COR-L47 (cell line): Measurements from ENCODE around the gene CHCHD6.

Experiments
- DNase-seq: peaks from one replicate; lab custom pipeline; 2025; lab: John Stamatoyannopoulos, UW

CHCHD6 gene

DNA sequence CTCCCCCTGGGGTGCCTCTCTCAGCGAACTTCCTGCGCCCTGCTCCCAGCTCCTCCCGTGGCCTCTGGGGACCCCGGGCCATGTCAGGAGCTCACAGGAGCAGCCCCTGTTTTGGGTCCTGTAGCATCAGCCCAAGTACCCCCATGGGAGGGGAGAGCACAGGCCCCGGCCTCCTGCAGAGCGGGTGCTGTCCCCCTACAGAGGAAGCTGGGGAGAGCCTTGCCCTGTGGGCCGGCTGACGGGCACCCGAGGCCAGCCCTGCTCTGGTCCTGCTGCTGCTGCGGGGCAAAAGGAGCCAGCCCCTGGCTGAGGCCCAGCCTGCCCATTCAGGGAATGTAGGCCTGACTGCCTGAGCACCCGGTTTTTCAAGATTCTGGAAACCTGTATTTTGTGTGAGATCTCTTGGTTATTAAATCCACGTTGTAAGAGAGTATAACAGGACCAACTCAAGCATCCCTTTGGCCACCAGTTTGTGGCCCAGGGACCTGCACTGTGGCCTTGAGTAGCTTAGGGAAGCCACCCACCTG lies 291.3 kb downstream of the CHCHD6 start:
- no peak for DNase-seq

- DNase-seq: peak; percentile 13
Observed at GRCh38 chr3:126995926-126996512, 292.0 kb downstream of the CHCHD6 start.

DNA sequence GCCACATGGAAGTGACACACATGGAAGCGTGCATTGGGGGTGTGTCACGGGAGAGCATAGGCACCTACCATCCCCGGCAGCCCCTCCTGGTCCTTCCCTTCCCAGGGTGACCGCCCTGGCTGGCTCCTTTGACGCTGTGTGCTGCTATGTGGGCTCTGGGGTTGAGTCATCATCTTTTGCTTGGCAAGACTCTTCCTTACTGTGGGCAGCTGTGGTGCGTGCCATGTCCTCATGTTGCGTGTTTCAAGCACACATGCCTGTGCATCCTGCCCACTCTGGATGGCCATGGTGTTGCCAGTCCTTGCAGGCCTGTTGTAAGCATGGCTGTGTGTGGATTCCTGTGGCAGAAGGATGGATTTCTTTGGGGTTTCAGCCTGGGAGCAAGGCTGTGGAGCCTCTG lies 292.9 kb downstream of the CHCHD6 start:
- DNase-seq: no peak

GRCh38 chr3:126997455-126998038 lies 293.5 kb downstream of the CHCHD6 start:
- no peak for DNase-seq

DNA sequence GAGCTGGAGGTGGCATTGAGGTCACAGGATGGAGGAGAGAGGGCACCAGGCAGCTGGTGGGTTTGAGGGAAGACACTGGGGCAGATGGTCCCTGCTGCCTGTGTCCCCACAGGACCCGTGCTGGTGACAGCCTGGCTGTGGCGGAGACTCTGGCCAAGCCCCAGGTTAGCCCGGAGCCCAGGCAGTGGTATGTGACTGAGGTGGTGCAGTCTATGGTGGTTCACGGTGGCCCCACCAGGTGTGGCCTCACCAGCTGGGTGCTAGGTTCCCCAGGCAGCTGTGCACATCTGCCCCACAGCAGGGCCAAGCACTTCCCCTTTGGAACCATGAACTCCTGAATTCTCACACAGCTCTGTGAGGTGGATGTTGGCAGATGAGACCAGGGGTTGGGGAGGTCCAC lies 294.3 kb downstream of the CHCHD6 start:
- peak; percentile 67 for DNase-seq

DNA sequence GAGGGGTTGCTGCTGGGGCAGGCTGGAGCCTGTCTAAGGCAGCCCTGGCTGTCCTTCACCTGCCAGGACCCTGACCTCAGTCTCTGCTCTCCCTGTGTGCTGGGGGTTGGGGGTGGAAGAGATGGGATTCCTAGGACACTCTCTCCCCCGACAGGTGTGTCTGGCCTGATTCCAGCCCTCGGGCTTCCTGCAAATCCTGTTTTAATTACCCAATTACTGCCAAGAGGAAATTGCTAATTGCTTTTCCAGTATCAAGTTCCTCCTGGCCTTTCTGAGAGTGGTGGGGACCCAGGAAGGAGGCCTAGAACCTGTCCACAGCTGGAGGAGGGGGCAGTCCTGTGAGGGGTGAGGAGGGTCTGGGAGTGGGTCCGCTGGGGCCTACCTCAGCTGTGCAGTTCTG lies 294.7 kb downstream of the CHCHD6 start:
- peak; percentile 95 for DNase-seq

DNA sequence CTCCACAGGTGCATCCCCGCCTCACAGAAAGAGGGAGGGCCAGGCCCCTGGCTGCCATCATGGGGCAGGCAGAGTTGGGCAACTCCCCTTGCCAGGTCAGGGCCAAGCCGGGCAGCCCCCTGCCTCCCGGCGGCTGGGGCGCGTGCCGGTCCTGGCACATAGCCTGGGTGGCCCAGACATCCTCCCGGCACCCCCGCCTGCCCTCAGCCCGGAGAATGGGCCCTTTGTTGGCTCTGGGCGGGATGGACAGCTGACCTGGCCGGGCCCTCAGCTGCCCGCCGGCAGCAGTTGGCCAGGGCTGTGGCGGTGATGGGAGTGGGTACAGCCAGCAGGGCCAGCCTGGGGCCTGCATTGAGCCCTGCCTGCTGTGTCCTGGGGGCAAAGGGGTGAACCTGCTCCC lies 295.3 kb downstream of the CHCHD6 start:
- no peak for DNase-seq

DNA sequence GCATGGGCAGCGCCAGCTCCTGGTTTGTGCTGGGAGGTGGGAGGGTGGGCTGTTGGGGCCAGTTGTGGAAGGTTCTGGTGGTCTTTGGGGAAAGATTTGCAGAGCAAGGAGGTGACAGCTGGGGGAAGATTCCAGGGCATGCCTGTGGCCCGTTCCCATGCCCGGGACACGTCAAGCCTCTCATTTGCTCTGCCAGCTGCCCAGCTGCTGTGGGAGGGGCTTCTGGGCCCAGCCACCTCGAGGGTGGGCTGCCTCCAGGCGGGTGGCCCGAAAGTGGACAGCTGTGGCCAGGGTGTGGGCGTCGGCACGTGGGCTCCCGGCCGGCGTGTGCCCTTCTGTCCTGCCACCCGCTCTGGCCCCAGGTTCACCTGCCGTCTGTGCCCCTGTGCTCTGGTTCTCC lies 296.1 kb downstream of the CHCHD6 start:
- no peak for DNase-seq

- DNase-seq: no peak
Observed at GRCh38 chr3:127000761-127001160, 296.7 kb downstream of the CHCHD6 start.

DNA sequence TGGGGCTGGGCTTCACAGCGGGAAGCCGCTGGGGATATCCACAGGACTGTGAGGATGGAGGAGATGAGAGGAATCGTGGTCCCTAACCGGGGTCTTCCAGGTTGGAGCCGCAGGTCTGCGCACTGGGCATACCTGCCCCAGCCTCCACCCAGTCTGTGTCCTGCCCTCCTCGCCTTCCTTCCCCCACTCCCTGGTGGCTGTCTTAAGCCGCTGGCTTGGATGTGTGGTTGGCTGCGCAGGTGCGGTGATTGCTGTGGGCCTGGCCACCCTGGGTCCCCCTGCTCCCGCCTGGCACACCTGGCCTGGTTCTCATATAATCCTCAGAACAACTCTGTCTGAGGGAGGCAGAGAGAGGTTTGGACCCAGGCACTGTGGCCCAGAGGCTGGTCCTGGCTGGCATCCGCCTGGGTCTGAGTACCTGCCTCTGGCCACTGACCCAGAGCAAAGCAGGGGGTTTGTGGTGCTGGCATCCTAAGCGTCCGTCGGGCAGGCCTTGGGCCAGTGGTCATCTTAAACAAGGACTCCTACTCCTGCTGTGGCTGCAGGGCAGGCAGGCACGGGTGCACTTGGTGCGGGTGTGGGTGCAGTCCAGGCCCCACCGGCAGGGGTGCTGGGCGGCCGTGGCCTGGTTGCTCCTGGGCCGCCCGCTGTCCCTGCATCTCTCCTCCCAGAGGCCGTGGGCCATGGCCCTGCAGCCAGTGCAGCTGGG lies 297.6 kb downstream of the CHCHD6 start:
- no peak for DNase-seq

DNA sequence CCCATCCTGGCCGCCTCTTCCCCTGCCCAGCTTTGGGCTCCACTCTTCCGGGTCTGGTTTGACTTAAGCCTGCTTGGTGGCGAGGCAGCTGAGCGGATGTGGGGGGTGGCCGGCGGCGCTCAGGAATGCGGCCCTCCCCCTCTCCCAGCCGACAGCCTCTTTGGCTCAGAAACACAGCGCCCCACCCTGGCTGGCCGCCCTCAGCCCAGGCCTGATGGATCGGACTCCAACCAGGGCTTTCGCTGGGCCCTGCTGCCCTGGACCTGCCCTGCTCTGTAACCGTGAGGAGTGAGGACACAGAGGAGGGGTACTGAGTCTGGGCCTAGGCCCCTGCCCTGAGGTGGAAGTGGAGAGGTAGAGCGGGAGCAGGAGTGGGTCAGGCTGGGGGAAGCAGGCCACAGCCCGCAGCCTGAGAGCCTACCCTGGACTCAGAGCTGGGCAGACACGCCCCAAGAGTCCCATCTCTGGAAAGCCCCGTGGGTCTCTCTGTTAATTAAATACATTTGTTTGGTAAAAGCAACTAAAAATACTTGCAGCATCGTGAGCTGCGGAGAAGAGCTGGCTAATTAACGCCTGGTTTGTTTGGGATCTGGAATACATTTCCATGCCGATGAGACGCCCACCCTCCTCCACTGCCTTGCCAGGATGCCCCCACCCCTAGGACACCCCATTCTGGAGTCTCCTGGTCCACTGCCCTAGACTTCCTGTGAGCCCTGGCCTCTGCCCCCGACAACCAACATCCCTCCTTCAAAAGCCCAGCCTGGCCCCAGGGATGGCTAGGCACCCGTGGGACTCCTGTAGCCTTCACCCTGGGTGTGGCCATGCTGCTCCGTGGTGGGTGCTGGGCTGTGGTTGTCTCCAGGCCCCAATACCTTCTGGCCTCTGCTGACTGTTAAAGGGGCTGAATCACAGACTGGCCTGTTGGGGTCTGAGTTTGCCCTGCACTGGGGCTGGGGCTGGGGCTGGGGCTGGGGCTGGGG lies 298.4 kb downstream of the CHCHD6 start:
- no peak for DNase-seq

DNA sequence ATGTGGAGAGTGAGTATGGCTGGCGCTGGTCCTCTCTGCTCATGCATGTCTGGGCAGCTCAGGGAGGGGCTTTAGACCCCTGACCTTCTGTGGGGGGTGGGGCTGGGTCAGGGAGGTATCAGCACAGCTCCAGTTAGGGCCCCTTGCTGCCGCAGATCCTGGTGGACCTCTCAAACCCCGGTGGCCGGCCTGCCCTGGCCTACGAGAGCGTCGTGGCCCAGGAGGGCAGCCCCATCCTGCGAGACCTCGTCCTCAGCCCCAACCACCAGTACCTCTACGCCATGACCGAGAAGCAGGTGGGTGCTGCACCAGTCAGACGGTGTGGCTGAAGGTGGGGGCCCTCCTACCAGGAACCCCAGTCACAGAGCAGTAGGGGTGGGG lies 299.1 kb downstream of the CHCHD6 start:
- no peak for DNase-seq

- DNase-seq: no peak
Observed at GRCh38 chr3:127003601-127004280, 299.7 kb downstream of the CHCHD6 start.

DNA sequence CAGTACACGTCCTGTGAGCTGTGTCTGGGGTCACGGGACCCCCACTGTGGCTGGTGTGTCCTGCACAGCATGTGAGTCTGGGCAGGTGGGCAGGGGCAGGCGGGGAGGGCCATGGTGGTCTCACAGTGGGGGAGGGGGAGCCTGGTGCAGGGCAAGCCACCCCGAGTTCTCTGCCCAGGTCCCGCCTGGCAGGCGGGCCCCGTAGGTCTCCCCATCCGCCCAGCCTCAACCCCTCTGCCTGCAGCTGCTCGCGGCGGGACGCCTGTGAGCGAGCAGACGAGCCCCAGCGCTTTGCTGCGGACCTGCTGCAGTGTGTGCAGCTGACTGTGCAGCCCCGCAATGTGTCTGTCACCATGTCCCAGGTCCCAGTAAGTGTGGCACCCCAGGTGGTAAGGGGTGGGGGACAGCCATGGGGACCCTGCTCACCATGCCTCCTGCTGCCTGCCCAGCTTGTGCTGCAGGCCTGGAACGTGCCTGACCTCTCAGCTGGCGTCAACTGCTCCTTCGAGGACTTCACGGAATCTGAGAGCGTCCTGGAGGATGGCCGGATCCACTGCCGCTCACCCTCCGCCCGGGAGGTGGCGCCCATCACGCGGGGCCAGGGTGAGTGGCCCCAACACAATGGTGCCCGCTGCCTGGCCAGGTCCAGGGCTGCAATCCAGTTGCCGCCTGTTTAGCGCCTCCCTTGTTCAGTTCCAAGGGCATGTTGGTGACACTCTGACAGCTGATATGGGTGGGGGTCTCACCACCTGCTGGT lies 300.8 kb downstream of the CHCHD6 start:
- no peak for DNase-seq

- no peak for DNase-seq
Observed at GRCh38 chr3:127005864-127006500, 301.9 kb downstream of the CHCHD6 start.

DNA sequence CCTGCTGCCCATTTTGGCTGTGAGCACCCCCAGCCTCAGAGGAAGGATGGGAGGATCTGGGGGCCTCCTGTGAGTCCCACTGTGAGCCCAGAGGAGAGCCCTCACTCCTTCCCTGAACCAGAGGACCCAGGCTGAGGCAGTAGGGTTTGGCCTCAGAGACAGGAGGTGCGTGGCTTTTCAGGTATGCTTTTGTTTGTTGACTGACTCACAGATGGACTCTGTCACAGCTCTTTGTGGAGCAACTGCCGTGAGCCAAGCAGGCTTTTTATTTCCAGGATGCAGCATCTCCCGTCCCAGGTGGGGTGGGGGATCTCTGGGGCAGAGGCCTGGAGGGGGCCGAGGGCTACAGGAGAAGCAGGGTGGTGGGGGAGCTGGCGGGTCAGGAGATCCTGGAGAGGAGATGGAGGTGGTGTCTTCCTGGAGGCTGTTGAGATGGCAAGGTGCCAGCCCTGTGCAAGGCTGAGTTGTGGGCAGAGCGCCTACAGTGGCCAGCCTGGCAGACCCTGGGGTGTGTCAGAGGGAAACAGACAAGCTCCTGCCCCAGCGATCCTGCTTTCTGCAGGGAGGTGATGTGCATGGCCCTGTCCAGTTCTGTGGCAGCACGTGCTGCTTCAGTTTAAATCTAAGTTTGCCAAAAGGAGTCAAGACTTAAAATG lies 302.9 kb downstream of the CHCHD6 start:
- no peak for DNase-seq

DNA sequence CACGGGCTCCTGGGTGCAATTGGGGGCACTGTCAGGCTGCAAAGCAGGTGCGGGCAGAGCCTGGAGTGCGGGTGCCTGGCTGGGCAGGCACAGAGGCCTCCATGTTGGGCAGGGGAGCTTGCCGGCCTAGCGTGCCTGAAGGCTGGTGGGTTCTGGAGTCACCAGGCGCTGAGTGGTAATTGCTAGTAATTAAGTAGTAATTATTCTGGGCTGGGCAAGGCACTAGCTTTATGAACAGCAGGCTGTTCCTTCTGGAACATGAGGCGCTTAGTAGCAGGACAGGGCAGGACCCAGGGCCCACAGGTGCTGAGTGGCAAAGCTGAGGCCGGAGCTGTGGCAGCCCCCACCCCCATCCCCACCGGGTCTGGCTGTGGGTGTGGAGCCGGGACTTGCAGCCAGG lies 304.2 kb downstream of the CHCHD6 start:
- peak; percentile 92 for DNase-seq

GRCh38 chr3:127009531-127009930 lies 305.5 kb downstream of the CHCHD6 start:
- no peak for DNase-seq
